Sigmoid colon (tissue), 4 donors: ENCODE measurements around the gene IGFBP3.

Experiments used
- EP300 ChIP-seq, 4 donors: sonication (generic); formaldehyde crosslinking; IDR thresholded peaks; one replicate each; pipeline ENCODE4 v1.6.1; 2017; ENCODE audit warnings: antibody characterized with exemption in 4 of 4
- POLR2A ChIP-seq, 2 donors: fragments of 450-650 bp; IDR thresholded peaks; one replicate each; pipeline ENCODE4 v1.6.1; 2016; ENCODE audit warnings: antibody characterized with exemption in 2 of 2, mild to moderate bottlenecking in 2 of 2, moderate library complexity in 2 of 2
- POLR2AphosphoS5 ChIP-seq, 4 donors: sonication (generic); formaldehyde crosslinking; IDR thresholded peaks; one replicate each; pipeline ENCODE4 v1.6.1; 2017; ENCODE audit warnings: antibody characterized with exemption in 4 of 4
- TF ChIP-seq, protein P1 (sequence below), 4 experiments: fragments of 450-650 bp in 3 of 4; fragments of 200-600 bp in 1 of 4; IDR thresholded peaks; one replicate each; pipeline ENCODE4 v1.5.1; 2016 to 2019; ENCODE audit warnings: antibody characterized with exemption in 4 of 4, mild to moderate bottlenecking in 3 of 4, moderate library complexity in 2 of 4

DNA sequence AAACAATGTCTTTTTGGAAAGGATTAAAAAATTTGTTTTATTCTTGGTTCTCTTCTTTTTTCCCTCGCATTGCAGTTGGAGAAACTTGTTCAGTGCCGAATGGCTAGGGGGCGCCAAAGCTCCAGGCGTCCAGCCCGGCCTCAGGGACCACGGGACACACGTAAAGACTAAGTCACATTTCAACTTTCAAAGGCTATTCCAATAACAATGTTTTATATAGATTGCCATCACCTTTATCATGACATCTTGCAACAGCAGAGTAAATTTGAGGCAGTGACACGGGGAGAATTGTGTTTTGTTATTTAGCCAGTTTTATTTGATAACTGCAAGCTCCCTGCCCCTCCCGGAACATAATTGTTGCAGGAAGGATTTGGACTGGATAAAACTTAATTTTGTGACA is 2.2 kb upstream of the IGFBP3 start:
- TF ChIP-seq, protein P1, sequence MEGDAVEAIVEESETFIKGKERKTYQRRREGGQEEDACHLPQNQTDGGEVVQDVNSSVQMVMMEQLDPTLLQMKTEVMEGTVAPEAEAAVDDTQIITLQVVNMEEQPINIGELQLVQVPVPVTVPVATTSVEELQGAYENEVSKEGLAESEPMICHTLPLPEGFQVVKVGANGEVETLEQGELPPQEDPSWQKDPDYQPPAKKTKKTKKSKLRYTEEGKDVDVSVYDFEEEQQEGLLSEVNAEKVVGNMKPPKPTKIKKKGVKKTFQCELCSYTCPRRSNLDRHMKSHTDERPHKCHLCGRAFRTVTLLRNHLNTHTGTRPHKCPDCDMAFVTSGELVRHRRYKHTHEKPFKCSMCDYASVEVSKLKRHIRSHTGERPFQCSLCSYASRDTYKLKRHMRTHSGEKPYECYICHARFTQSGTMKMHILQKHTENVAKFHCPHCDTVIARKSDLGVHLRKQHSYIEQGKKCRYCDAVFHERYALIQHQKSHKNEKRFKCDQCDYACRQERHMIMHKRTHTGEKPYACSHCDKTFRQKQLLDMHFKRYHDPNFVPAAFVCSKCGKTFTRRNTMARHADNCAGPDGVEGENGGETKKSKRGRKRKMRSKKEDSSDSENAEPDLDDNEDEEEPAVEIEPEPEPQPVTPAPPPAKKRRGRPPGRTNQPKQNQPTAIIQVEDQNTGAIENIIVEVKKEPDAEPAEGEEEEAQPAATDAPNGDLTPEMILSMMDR (IDR thresholded peaks at IDR 0.05), result peak; percentile 61 to 88 (median 74)
- TF ChIP-seq POLR2AphosphoS5 (IDR thresholded peaks at IDR 0.05), result no peak
- TF ChIP-seq POLR2A (IDR thresholded peaks at IDR 0.05), result no peak
- no peak for TF ChIP-seq EP300 (IDR thresholded peaks at IDR 0.05)
